ENCODE results near the gene ACOXL.

DNA sequence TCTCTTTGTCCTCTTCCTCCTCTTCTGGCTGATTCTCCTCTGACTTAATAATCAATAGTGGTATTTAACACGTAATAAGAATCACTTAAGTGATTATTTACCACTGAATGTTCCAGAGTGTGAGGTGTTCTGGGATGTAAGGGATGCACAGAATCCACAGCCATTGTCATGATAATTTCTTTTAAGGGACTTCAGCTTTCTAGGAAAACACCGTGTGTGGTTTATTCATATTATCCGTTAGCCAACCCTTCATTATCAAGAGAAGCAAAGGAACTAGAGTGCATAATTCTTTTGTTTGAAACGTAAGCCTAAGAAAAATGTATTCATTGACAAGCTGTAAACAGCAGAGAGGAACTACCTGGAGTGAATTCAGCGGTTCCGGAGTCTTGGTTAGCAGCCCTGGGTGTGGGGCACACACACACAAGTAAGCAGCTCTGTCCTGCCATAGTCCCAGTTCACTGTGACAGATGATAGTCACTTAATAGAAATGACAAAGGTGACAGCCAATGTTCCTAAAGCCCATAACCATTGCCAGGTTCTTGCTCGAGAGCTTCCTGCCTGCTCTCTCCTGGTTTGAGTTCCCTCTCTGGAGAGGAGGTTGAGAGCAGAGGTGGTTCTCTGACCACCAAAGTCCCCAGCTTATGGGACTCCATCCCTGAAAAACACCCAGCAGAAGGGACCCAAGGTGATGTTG is 101.9 kb downstream of the ACOXL start:
- TF ChIP-seq POLR2A (IDR thresholded peaks at IDR 0.05; ENCODE audit: low read depth, low read length) (no peak), TAF1 (IDR thresholded peaks at IDR 0.05; ENCODE audit: borderline replicate concordance, low read depth, low read length) (no peak), POLR2AphosphoS5 (IDR thresholded peaks at IDR 0.05; ENCODE audit: low read depth, low read length) (no peak)
